ENCODE results near the gene CYP24A1. TPM values are rescaled to one million over a fixed set of nuclear protein-coding genes. Genes with fewer than 3 reads are reported as not detected.

Gene CYP24A1
- polyA plus RNA-seq, 3 donors = not detected

- H3K9ac ChIP-seq (ENCODE audit: insufficient read depth, low read length, poor library complexity, severe bottlenecking) = no peak overlapping the region
- H3K4me3 Mint-ChIP-seq = no peak overlapping the region
- no peaks in the 10 kb centered on the region for H3K27me3 ChIP-seq (ENCODE audit: control insufficient read depth in 2 of 2, insufficient read depth in 2 of 2, low read length in 2 of 2)
- intact Hi-C loops (cut with micrococcal nuclease) = no loop called here
- H3K36me3 Mint-ChIP-seq = peaks cover 28 to 45% of the 10 kb centered on the region in 2 donors
- WGBS (ENCODE audit: insufficient coverage) = 92% methylated on average over 2 of the region's 3 CpGs
- no peak overlapping the region for H2AFZ ChIP-seq (ENCODE audit: insufficient read depth, low read depth, low read length, poor library complexity, severe bottlenecking)
- DNase-seq = no peak
- H3K27ac ChIP-seq (ENCODE audit: low read depth in 1 of 2, low read length in 2 of 2) = no peak overlapping the region
- H3K9me3 ChIP-seq (replicated peaks in 1 of 2; ENCODE audit: control insufficient read depth in 1 of 2, insufficient read depth in 1 of 2, low read length in 2 of 2) = no peaks in the 10 kb centered on the region
- peaks cover 12% of the 10 kb centered on the region for H4K20me1 ChIP-seq (ENCODE audit: insufficient read depth, low read length)
- H3K4me1 ChIP-seq (ENCODE audit: control insufficient read depth in 1 of 2, insufficient read depth in 2 of 2, low read length in 2 of 2) = no peaks in the 10 kb centered on the region
- H3K27me3 Mint-ChIP-seq (ENCODE audit: low read depth in 3 of 3) = no peaks in the 10 kb centered on the region
- H3K4me1 Mint-ChIP-seq = peaks cover 4% of the 10 kb centered on the region
- H3K27ac Mint-ChIP-seq = no peak overlapping the region
- peaks cover 25% of the 10 kb centered on the region for H3K79me2 ChIP-seq (ENCODE audit: insufficient read depth, low read length)
- no peak for TF ChIP-seq CTCF (IDR thresholded peaks at IDR 0.05)
- no peak overlapping the region for H3K4me3 ChIP-seq (replicated peaks in 1 of 3; ENCODE audit: low read depth in 2 of 3, low read length in 3 of 3)
- no peaks in the 10 kb centered on the region for H3K9me3 Mint-ChIP-seq
- H3K36me3 ChIP-seq (replicated peaks in 1 of 2; ENCODE audit: control insufficient read depth in 1 of 2, insufficient read depth in 2 of 2, low read length in 2 of 2) = peaks cover 38 to 40% of the 10 kb centered on the region in 2 donors
- no peak overlapping the region for H3K4me2 ChIP-seq (replicated peaks; ENCODE audit: extremely low read depth, low read length, poor library complexity, severe bottlenecking)
Measured at GRCh38 chr20:54215157-54215789, 41.5 kb upstream of the CYP24A1 start.

- intact Hi-C loops (cut with micrococcal nuclease) = no loop called here
- Histone ChIP-seq H3K79me2 (ENCODE audit: insufficient read depth, low read length) (peaks cover 32% of the 10 kb centered on the region), H3K4me1 (ENCODE audit: control insufficient read depth in 1 of 2, insufficient read depth in 2 of 2, low read length in 2 of 2) (no peaks in the 10 kb centered on the region), H3K36me3 (replicated peaks in 1 of 2; ENCODE audit: control insufficient read depth in 1 of 2, insufficient read depth in 2 of 2, low read length in 2 of 2) (peaks cover 35 to 40% of the 10 kb centered on the region in 2 donors), H3K4me2 (replicated peaks; ENCODE audit: extremely low read depth, low read length, poor library complexity, severe bottlenecking) (no peak overlapping the region), H3K27ac (ENCODE audit: low read depth in 1 of 2, low read length in 2 of 2) (no peak overlapping the region), H3K27me3 (ENCODE audit: control insufficient read depth in 2 of 2, insufficient read depth in 2 of 2, low read length in 2 of 2) (no peaks in the 10 kb centered on the region), H3K9me3 (replicated peaks in 1 of 2; ENCODE audit: control insufficient read depth in 1 of 2, insufficient read depth in 1 of 2, low read length in 2 of 2) (no peaks in the 10 kb centered on the region), H3K4me3 (replicated peaks in 1 of 3; ENCODE audit: low read depth in 2 of 3, low read length in 3 of 3) (no peak overlapping the region), H2AFZ (ENCODE audit: insufficient read depth, low read depth, low read length, poor library complexity, severe bottlenecking) (no peak overlapping the region), H4K20me1 (ENCODE audit: insufficient read depth, low read length) (peaks cover 19% of the 10 kb centered on the region), H3K9ac (ENCODE audit: insufficient read depth, low read length, poor library complexity, severe bottlenecking) (no peak overlapping the region)
- TF ChIP-seq CTCF (IDR thresholded peaks at IDR 0.05) = no peak
- H3K27me3 Mint-ChIP-seq (ENCODE audit: low read depth in 3 of 3) = no peaks in the 10 kb centered on the region
- peaks cover 7% of the 10 kb centered on the region for H3K4me1 Mint-ChIP-seq
- DNase-seq = no peak
- no peak overlapping the region for H3K4me3 Mint-ChIP-seq
- no peak overlapping the region for H3K27ac Mint-ChIP-seq
- H3K36me3 Mint-ChIP-seq = peaks cover 28 to 44% of the 10 kb centered on the region in 2 donors
- no peaks in the 10 kb centered on the region for H3K9me3 Mint-ChIP-seq
- 98% methylated on average over 5 of the region's 8 CpGs for WGBS (ENCODE audit: insufficient coverage)
Measured at GRCh38 chr20:54214566-54214965, 40.8 kb upstream of the CYP24A1 start.

All from CD14-positive monocyte (primary cell).